NB4 (cell line): Measurements from ENCODE around the gene METTL24.

Source experiments
- DNase-seq: peaks from one replicate; pipeline ENCODE4 v3.0.0; 2010; ENCODE audit warnings: low read depth
- H3K4me3 ChIP-seq: one replicate; pipeline ENCODE4 v1.5.1; 2011; ENCODE audit warnings: mild to moderate bottlenecking, low read depth, low read length, moderate library complexity
- MYC ChIP-seq: IDR thresholded peaks from 2 replicates; pipeline ENCODE4 v1.6.1; 2011; ENCODE audit warnings: low read depth, low read length
- POLR2A ChIP-seq: IDR thresholded peaks from 2 replicates; pipeline ENCODE4 v1.6.1; 2011; ENCODE audit warnings: mild to moderate bottlenecking; ENCODE audit not compliant: insufficient read length; ENCODE audit errors: extremely low read depth
- TF ChIP-seq, protein P1 (sequence below): IDR thresholded peaks from 2 replicates; pipeline ENCODE4 v1.6.1; 2011; ENCODE audit warnings: low read depth, low read length
- TF ChIP-seq, protein P2 (sequence below): IDR thresholded peaks from one replicate; pipeline ENCODE4 v1.5.1; 2012; ENCODE audit warnings: low read depth, low read length

Gene METTL24

DNA sequence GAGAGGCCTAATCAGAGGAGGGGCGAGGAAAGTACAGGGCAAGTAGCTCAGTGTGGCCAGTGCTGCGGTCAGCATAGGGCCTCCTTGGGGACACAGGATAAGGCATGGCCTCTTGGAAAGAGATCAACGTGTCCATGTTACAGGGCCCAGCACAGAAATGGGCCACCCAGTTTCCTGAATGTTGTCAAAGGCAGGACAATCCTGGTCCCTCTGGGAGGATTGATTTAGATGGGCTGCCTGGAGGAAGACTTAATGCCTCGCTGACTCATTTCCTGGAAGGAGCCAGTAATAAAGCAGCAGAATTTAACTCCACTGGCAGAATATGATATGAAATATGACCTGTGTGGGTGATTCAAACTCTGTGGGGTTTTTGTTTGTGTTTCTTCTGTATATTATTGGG lies 40.6 kb upstream of the METTL24 start:
- peak; percentile 40 for DNase-seq
- H3K4me3 ChIP-seq = no peak overlapping the region
- TF ChIP-seq MYC (no peak), POLR2A (no peak)
- TF ChIP-seq, protein P1, sequence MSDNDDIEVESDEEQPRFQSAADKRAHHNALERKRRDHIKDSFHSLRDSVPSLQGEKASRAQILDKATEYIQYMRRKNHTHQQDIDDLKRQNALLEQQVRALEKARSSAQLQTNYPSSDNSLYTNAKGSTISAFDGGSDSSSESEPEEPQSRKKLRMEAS = no peak
- TF ChIP-seq, protein P2, sequence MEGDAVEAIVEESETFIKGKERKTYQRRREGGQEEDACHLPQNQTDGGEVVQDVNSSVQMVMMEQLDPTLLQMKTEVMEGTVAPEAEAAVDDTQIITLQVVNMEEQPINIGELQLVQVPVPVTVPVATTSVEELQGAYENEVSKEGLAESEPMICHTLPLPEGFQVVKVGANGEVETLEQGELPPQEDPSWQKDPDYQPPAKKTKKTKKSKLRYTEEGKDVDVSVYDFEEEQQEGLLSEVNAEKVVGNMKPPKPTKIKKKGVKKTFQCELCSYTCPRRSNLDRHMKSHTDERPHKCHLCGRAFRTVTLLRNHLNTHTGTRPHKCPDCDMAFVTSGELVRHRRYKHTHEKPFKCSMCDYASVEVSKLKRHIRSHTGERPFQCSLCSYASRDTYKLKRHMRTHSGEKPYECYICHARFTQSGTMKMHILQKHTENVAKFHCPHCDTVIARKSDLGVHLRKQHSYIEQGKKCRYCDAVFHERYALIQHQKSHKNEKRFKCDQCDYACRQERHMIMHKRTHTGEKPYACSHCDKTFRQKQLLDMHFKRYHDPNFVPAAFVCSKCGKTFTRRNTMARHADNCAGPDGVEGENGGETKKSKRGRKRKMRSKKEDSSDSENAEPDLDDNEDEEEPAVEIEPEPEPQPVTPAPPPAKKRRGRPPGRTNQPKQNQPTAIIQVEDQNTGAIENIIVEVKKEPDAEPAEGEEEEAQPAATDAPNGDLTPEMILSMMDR = no peak

DNA sequence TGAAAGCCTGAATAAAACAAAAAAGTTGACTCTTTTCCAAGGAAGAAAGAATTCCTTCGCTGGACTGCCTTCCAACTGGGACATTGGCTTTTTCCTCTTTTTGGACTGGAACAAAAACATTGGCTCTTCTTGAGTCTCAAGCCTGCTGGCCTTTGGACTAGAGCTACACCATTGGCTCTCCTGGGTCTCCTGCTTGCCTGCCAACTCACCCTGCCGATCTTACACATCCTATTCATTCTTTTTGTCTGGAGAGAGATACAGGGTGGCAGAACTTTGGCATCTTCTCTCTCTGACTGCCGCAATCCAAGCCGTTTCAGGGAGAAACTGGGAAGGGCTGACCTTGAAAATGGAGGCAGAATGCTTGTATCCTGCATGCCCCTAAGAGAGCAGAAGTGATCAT lies 37.1 kb upstream of the METTL24 start:
- no peak overlapping the region for H3K4me3 ChIP-seq
- DNase-seq = no peak
- TF ChIP-seq POLR2A = no peak
- TF ChIP-seq MYC = no peak
- TF ChIP-seq, protein P1 = no peak

DNA sequence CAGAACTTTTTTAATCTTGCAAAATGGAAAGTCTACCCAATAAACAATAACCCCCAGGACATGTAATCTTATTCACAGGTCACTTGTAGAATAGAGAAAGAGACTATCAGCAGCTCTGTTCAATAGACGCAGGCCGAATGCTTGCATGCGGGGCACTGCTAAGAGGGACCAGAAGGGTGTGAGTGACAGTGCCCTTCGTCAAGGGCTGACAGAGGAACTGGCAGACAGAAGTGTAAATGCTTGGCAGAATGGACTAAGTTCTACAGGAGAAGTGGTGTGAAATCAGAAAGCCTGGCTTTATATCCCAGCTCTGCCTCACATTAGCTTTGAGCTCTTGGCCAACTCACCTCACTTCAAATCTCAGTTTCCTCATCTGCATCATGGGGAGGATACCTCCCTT lies 36.3 kb upstream of the METTL24 start:
- H3K4me3 ChIP-seq = no peak overlapping the region
- no peak for TF ChIP-seq POLR2A
- TF ChIP-seq, protein P2 = no peak
- TF ChIP-seq, protein P1 = no peak
- TF ChIP-seq MYC = no peak
- DNase-seq = no peak

DNA sequence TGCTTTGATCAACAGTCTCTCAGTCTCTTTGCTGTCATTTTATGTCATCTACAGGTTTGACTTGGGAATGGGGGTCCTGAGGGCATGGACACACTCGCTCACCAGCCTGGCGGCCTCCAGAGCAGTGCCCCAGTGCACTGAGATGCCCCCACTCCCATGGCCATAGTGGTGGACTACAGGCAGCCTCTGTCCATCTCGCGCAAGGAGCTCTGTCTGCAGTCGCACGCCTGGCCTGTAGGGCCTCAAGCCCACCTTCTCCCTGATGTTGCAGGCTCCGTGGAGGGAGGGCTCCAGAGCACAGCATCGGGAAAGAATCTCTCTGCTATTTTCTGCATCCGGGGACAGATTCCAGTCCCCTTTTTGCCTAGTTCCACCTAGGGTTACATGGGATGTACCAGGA lies 34.6 kb upstream of the METTL24 start:
- DNase-seq = no peak
- TF ChIP-seq MYC = no peak
- TF ChIP-seq, protein P2 = no peak
- TF ChIP-seq POLR2A = no peak
- TF ChIP-seq, protein P1 = no peak

DNA sequence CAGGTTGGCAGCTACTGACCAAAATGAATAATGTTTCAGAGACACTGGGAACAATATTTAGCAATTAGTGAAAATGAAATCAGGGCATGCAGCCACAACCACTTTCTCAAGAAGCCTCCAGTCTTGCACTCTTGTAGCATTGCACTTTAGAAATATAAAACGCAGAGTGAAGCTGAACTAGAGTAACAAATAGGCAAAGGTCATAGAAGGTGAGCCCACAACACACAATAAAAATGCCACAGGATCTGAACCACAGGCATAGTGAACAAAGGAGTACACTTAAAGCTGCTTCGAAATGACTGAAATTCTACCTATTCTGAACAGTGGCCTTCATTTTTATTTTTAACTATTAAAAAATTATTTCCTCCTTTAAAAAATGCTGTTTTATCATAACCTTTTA lies 32.3 kb upstream of the METTL24 start:
- TF ChIP-seq, protein P1 = no peak
- TF ChIP-seq POLR2A (no peak), MYC (no peak)
- TF ChIP-seq, protein P2 = no peak
- H3K4me3 ChIP-seq = no peak overlapping the region
- peak; percentile 32 for DNase-seq

More for the DNA sequence above, 34.6 kb upstream of the METTL24 start:
- H3K4me3 ChIP-seq = no peak overlapping the region

DNA sequence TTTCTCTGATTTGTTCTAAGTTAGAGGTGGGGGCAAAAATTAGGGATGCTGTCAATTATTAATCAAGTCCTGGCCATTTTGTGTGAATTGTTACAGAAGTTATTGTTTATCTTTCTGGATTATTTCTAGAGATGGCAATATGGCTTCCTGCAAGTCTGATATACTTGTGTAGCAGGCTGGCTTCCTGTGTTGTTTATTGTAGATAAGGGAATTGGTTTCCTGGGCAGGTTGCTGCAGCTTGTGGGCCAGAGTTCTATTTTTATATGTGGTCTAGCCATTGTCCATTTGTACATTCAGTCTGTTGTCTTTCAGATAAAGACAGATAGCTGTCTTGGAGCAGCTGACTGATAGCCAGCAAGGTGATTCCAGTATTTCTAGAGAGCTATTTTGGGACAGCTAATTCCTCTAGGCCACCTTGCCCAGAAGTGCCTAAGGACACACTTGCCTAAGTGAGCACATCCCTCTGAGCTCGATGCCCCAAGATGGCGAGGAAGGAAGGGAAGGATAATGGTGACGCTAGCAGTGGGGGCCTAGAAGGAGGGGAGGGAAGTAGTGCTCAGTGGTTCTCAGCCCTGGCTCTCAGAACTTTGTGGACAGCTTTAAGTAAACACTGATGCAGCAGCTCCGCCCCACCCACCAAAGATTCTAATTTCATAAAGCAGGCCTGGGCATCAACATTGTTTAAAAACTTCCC lies 31.7 kb upstream of the METTL24 start:
- peak; percentile 28 for DNase-seq
- TF ChIP-seq POLR2A (no peak), MYC (no peak)
- TF ChIP-seq, protein P2 = no peak
- TF ChIP-seq, protein P1 = no peak
- H3K4me3 ChIP-seq = no peak overlapping the region
